NCI-H510A (cell line): ENCODE measurements around the gene SELENON.
A peak's percentile ranks its signal among the peaks of the same experiment; 100 is the strongest.

Experiments used
- DNase-seq: peaks from one replicate; lab custom pipeline; 2025; lab: John Stamatoyannopoulos, UW

The SELENON gene

DNA sequence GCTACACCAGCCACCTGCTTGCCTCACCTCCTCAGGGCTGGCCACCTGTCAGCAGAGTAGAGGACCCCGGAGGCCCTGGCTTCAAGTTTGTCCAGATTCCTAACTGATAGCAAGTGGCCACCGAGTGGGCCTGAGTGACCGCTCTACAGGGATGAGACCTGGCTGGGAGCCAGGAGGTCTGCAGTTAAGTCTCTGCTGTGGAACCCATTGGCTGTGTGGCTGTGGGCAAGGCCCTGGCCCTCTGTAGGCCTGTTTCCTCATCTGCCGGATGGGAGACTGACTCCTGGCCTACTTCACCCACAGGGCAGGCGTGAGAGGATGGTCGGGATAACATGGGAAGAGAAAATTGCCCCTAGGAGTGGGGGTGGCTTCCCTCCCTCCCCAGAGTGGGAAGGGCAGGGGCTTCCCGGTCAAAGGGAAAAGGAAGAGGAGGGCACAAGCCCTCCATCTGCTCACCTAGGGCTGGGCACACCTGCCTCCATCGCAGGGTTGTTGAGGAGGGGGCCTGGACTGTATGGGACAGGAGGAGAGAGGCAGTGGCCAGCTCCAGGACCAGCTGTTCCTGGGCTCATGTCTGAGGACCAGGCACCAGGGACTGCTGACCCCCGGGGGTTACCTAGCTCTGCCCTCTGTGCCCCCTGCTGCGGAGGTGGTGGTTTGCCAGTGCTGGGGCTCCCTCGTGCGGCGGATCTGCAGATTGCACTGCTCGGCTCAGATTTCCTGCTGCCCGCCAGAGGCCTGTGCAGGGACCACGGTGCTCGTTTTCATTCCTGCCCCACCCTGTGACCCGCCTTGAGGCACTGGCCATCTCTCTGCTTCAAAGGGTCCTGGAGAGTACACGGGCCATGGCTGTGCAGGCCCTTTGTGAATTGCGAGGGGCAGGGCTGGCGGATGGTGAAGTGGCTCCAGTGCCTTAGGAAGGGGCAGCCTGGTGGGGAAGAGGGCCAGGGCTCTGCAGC lies 10.6 kb downstream of the SELENON start:
- no peak for DNase-seq

DNA sequence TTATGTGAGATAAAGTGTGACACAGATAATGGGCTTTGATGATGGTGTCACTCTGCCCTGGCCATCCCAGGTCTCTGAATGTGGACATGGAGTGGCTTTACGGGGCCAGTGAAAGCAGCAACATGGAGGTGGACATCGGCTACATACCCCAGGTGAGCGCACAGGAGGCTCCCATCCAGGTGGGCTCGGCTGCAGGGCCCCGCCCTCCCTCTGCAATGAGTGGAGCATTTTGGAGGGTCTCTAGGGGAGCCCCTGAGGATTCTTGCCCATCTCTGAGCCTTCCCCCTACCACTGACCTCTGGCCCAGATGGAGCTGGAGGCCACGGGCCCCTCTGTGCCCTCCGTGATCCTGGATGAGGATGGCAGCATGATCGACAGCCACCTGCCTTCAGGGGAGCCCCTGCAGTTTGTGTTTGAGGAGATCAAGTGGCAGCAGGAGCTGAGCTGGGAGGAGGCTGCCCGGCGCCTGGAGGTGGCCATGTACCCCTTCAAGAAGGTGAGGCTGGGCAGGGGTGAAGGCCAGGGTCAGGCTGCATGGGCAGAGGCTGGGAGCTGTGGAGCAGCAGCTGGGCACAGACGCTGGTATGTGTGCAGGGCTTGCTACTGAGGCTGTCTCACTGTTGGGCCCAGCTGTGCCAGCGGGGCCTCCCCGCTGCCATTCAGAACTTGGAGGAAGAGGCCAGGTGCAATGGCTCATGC lies 11.5 kb downstream of the SELENON start:
- DNase-seq, result no peak

DNA sequence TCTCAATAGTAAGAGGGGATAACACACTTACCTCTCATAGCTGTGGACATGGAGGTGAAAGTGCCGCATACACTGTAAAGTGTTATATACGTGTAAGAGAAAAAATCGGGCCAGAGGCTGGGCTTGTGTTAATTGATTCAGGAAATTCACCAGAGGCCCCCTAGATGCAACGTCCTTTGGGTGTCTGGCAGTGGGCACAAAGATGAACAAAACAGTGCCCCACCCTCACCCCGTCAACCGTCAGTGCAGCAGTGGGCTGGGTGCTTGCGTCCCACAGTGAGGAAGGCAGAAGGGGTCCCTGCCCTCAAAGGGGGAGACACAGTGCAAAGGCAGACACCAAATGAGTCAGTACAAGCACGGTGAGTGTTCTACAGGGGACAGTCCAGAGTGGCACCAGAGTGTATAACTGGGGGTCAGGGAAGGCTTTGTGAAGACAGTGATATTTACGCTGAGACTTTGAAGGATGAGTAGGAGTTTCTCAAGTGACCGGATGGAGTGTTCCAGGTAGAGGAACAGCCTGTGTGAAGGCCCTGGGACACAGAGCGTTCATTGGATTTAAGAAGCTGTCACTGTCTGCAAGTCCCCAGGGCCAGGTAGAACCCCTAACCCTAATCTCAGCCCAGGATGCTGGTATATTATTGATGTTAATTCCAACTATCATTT lies 13.2 kb downstream of the SELENON start:
- DNase-seq, result no peak

DNA sequence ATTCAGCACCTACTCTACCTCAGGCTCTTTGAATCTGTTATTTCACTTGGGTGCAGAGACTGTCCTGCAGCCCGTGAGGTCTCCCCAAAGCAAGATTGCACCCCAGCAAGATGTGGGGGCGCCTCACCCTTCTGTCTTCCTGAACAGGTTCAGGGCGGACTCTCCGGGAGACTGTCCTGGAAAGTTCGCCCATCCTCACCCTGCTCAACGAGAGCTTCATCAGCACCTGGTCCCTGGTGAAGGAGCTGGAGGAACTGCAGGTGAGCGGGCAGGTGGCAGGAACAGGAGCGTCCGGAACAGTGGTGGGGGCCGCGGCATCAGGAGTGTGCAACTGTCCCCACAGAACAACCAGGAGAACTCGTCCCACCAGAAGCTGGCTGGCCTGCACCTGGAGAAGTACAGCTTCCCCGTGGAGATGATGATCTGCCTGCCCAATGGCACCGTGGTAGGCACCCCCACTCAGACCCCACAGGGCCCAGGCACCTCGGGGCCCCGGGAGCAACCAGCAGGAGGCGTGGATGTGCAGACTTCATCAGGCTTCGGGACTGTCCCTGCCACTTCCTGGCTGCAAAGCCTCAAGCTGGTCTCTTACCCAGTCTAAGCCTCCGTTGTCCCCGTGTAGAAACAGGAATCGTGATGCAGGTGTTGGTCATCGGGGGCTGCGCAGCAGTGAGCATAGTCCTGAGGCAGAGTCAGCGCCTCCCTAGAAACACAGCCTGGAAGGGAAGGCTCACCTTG lies 13.9 kb downstream of the SELENON start:
- no peak for DNase-seq

DNA sequence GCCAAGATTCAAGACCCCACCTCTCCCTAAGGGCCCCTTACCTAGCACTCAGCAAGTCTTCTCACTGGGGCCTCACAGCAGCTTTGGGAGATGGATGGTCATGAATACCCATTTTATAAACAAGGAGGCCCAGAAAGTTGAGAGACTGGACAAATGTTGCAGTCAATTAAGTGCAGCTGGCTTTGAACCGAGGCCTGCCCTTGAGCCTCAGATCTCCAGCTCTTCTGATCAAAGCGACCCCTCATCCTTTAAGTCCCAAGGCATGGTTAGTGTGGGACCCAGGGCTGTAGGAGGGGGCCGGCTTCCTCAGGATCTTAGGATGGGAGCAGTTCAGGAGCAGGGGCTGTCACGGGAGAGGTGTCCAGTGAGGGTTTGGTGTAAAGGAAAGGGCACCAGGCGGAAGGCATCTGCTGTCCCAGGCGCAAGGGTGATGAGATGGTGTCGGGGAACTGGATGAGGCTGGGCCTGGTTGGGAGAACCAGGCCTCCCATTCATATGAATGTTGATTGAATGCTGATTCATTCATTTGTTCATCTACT lies 14.6 kb downstream of the SELENON start:
- DNase-seq, result no peak

DNA sequence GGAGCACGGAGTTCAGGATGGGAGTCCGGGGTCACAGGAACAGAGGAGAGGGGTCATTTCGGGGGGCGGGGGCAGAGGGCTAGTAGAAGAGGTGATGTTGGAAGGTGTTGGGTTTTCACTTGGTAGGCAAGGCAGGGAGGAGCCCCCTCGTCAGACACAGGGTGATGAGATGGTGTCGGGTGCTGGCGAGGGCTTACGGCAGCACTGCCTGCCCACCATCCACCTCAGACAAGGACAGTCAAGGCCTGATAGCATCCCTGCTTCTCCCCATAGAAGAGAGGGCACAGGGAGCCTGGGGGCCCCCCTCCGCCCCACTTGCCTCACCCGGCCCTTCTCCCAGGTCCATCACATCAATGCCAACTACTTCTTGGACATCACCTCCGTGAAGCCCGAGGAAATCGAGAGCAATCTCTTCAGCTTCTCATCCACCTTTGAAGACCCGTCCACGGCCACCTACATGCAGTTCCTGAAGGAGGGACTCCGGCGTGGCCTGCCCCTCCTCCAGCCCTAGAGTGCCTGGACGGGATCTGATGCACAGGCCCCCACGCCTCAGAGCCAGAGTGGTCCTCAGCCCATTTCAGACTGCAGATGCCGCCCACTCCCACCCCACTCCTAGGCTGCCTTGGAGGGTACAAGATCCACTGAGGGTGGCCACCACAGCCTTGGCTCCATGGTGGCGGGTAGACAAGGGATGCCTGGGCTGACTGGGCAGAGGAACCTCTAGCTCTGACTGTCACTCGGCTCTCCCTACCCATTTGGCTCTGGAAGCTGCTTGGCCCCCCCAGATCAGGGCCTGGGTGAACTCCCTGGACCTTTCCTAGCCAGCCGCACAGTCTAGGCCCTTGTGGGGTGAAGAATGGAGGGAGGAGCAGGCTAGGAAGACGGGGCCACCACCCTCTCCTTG lies 15.5 kb downstream of the SELENON start:
- no peak for DNase-seq

DNA sequence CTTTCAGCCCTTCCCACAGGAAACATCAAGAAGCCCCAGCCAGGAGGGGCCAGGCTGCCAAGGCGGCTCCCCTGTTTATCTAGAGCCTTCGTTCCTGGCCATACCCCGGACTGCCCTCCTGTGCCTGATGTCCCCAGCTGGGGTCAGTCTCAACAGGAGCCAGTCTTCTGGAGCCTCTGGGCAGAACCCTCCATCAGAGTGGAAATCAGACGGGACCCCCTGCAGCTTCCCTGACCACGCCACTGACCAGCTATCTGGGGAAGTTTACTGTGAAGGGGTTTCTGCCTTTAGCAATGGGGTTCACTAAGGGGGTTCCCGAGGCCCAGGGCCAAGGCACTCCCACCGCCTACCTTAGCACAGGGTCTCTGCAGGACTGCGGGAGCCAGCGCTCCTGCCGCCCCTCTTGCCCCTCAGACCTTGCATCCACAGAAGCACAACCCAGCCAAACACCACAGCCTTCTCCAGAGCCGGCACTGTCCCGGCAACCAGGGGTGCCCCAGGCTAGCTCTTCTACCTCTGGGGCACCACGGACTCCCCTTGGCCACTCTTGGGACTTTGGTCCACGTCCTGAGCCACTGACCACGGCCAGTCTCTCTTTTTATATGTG lies 16.2 kb downstream of the SELENON start:
- DNase-seq, result no peak

DNA sequence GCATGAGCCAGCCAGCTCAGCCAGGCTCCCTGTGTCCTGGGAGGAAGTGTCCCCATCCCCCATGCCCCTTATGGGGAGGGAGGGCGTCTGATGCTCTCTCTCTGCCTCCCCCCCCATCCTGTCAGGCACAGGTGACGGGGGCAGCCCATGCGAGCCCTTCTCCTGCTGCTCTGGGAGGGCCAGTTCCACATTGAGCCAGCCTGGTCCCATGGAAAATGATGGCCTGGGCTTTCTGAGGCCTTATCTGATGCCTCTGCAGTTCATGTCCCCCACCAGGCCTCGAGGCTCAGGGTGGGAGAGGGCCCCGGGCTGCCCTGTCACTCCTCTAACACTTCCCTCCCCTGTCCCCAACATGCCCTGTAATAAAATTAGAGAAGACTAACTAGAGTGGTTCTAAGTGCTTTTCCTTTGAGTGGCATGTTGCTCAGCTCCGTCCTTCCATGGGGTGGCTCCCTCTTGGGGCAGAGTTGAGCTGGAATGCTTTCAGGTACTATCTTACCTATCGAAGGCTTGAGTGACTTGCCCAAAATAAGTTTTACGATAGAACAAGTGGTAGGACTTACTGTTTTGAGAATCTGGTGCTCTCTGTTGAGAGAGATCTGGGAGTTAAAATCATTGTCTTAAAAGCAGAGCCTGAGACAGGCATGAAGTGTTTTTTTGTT lies 18.0 kb downstream of the SELENON start:
- no peak for DNase-seq

DNA sequence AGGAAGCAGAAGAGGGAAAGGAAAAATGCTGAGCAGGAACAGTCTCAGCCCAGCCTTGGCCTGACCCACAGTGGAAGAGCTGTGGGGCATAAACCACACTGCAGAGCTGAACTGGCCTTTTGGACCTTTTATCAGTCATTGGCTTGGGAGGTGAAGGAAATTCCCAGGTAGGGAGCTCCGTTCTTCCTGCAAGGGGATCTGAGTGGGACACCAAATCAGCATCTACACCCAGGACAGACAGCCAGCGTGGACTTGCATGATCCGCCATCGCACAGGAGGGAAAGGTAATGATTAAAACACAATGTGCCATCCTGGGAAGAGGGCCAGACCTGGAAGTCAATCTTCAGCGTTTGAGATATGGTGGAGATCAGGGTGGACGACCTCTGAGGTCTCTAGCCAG lies 18.6 kb downstream of the SELENON start:
- DNase-seq, result no peak

DNA sequence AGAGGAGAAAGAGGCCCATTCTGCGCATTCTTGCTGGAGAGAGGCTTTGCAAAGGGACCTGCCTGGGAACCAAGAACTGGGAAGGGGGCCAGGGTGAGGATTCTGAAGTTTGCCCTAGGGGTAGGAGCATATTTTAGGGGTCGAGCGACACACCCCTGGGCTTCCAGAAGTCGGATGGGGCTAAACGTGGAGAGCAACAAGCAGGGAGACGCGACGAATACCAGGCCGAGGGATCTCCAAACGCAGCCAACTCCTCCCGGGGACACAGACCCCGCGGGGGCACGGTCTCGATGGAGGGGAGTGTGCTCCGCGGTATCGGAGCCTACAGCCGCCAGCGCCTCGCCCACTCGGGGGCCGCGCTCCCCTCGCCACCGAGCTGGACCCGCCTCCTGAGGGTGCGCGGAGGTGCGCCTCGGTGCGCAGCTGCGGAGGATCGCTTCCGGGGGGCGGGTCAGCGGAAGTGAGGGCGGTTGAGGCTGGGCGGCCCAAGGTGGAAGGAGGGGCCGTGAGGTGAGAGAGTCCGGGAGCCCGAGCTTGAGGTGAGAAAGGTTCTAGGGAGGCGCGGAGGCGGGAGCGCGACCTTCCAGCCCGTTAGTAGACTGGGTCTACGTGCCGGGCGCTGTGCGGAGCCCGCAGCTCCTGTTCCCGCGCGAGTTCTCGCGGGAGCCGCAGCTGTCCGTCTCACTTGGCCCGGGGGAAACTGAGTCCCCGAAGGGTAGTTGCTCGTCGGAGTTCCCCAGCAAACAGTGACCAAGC lies 19.7 kb downstream of the SELENON start, which contains the start of gene MTFR1L:
Gene MTFR1L, plus strand, starts transcription at position 464 of the 756 bp plus-strand sequence. CDS start 3,151 bp downstream, outside the sequence.
- peak; percentile 77 for DNase-seq

DNA sequence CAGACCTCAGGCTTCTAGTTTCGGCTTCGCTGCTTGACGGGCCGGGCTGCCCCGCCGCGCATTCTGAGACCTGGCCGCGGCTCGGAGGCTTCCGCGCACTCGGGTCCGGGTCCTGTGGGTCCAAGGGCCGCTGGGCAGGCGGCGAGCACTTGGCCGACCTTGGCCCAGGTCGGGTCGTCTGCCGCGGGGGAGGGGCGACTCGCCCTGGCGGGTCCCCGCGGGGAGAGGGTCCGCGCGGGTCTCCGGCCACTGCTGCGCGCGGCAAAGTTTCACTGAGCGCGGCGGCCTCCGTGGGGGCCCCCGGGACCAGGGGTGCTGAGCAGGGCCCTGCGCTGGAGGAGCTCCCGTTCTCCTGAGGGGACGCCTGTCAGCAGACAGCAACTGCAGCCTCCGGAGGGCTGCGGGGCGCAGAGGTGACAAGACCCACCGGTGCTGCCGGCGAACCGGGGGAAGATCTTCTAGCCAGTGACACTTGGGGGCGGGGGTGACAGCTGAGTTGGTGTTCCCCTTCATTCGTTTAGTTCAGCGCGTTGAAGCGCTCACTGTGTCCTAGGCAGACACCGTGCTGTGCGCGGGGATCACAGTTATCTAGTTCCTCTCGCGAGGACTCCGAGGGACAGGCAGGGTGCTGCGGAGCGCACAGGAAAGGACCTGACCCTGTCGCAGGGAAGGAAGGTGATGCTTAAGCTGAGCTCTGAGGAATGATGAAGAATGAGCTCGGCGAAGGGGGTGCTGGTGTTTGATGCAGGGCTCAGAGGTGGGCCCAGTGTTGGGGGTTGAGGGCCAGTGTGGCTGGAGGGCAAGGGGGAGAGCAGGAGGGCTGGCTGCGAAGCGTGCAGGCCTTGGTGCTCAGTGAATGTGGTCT lies 20.5 kb downstream of the SELENON start:
- peak; percentile 56 for DNase-seq

DNA sequence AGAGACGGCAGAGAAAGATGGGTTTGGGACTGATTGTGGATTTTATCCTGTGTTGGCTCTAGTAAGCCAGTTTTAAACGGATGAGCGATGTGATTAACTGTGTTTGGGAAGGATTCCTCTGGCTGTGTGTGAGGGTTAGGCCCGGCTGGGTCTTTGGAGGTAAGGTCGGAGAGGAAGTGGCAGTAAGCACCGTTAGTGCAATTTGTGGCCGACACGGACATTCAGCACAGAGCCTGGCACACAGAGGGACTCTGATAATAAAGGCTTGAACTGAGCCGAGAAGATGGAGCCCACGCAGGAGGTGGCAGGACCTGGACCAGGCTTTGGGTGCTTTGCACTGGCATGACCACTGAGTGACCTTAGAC lies 21.1 kb downstream of the SELENON start:
- no peak for DNase-seq

DNA sequence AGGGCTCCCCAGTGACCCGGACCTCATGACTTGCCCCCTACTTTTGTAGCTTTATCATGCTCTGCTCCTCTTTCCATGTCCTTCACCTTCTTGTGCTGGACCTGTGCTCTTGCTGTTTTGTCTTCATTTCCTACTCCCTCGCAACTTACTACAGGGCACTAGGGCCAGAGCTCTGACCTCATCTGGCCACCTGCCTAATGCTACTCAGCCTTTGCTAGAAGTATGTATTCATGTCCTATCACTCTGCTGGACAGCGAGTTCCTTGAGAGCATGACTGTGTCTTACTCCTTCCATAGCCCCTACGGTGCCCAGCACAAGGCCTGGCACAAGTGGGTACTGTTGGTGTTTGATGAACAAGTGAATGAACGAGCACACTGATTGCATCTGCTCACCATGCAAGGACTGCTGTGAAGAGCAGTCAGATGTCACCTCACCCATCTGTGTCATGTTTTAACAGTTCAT lies 21.7 kb downstream of the SELENON start:
- no peak for DNase-seq

DNA sequence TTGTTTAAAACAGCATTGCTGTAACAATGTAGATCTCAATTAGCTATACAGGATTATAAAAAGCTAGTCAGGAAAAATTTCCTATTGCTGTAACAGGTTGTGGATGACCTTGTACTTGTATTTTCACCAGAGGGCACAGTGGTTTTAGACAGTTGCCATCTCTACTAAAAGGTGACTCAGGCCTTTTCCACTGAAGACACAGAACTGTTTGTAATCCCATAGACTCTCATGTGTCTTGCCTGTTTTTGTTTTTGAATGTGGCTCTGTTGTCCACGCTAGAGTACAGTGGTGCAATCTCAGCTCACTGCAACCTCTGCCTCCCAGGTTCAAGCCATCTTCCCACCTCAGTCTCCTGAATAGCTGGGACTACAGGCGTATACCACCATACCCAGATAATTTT lies 25.6 kb downstream of the SELENON start:
- DNase-seq, result no peak

DNA sequence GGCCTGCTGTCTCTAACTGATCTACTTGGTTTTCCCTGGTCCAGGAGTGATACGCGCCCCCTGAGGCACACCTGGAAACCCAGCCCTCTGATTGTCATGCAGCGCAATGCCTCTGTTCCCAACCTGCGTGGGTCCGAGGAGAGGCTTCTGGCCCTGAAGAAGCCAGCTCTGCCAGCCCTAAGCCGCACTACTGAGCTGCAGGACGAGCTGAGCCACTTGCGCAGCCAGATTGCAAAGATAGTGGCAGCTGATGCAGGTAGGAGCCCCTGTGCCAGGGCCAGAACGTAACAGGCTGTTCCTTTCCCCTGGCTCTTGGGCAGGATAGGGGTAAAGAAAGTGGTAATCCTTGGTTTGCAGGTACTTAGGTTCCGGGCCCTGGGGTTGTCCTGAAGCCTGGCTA lies 26.6 kb downstream of the SELENON start:
- no peak for DNase-seq

DNA sequence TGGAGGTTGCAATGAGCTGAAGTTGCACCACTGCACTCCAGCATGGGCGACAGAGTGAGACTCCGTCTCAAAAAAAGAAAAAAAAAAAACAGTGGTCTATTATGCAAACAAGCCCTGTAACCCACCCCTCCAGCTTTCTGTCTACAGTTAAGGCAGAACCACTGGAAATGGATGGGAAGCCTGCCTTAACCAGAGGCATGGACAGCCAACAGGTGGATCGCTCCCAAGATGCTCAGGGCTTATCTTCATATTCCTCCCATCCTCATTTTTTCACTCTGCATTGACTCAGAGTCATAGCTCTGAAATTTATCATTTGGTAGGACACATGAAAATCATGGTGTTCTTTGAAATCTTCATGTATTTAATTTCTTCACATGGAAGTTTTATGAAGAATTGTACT lies 28.5 kb downstream of the SELENON start:
- no peak for DNase-seq

DNA sequence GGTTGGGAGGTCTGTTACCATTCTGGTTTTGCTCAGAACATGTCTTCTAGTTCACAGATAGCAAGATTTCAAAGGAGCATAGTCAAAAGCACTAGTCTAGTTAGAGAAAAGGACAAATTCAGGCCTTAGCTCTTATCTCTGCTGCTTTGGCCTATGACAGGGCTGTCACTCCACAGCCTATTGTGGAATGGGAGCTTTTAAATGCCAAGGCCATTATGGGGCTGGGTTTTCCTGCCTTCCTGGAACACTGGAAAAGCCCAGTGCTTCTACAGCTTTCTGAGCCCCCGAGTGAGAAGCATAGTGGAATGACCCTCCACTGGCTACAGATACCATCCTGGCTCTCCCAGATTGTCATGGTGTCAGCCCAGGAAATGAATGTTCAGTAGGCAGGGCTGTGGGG lies 29.1 kb downstream of the SELENON start:
- DNase-seq, result no peak
